ENCODE measurements around the gene TREML2.
"Not testable (repeated sequence)": the region's sequence is repeated elsewhere in the genome, so short reads cannot be mapped to it uniquely, and the experiment has no call there.

The TREML2 gene, protein sequence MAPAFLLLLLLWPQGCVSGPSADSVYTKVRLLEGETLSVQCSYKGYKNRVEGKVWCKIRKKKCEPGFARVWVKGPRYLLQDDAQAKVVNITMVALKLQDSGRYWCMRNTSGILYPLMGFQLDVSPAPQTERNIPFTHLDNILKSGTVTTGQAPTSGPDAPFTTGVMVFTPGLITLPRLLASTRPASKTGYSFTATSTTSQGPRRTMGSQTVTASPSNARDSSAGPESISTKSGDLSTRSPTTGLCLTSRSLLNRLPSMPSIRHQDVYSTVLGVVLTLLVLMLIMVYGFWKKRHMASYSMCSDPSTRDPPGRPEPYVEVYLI

DNA sequence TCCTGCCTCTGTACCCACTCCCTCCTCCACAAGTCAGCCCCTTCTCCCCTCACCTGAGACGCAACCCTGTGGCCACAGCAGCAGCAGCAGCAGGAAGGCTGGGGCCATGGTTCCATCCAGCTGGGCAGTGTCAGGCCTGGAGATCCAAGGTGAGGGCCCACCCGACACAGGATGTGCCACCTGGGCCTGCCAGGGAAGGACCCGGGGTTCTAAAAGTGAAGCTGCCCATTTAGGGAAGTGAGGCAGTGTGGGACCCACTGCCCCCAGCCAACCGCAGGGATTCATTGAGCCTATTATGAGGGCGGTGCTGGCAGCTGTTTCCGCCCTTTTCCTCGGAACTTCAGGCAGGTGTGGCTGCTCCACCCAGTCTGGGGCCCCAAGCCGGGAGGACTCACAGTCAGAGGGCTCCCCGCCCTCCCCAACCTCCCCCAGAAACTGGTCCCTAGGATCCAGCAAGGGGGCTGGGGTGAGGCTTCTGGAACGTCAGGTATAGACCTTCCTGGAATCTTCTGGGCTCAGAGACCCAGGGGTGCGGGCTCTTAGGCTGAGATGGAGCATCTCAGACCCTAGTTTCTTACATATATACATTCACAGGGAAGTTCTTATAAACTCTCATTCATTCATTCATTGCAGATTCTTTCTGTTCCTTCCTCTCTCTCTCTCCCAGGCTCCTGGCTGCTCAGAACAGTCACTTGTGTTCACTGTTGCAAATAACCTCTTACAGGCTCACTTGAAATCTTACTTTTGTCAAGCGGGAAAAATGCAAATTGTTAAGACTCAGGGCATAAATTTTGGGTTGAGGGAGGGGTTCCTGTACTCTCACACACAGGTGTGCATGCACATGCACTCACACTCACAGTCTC lies at the start of gene TREML2:
Gene TREML2 (minus strand): TSS at position 249 of the 863 bp plus-strand sequence. CDS start 141 bp downstream, at position 108.
- peak; percentile 19 to 23 for DNase-seq

DNA sequence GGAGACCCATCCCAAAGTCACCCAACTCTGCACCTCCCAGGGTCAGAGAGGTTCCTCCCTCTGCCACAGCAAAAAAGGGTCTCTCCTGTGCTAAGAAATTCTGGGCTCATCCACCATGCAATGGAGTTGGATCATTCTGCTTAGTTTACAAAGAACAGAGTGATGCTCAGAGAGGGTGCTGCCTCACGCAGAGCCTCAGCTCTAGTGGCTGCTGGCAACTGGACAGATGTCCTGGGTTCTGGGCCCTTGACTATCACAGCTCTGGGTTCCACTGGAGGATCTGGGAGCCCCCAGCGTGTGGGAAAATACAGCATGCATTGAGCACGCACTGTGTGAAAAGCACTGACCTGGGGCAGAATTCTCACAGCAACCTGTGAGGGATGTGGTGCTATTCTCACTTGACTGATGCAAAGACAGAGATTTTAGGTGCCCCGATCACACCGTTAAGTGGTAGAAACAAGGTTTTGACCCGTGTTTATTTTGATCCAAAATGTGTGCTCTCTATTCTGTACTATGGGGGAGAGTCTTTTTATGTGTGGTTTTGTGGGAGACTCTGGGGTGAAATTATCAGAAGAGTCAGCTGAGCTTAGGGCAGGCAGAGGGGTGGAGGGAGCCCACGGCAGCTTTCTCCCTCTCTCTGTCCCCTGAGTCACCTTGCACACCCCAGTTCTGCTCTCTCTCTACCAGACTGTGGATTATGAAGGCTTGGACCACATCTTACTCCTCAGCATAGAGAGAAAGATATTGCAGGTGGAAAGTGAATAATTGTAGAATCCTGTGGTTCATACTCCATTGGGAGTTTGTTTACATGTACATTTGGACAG lies 47.1 kb upstream of the TREML2 start:
- DNase-seq, result no peak

DNA sequence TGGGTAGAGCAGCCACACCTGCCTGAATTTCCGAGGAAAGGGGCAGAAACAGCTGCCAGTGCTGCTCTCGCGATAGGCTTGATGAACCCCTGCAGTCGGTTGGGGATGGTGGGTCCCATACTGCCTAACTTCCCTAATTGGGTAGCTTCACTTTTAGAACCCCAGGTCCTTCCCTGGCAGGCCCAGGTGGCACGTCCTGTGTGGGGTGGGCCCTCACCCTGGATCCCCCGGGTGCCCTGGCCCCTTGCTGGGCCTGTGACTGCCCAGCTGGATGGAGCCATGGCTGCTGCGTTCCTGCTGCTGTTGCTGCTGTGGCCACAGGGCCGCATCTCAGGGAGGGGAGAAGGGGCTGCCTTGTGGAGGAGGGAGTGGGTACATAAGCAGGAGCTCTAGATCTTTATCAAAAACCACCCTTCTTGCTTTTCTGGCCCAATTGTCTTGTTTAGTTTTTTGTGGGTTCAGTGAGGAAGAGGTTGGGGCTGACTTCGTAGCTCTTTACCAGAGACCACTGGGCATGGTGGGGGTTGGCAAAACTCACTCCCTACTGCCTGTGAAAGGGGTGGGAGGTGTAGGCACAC lies 46.4 kb upstream of the TREML2 start:
- DNase-seq, result no peak

DNA sequence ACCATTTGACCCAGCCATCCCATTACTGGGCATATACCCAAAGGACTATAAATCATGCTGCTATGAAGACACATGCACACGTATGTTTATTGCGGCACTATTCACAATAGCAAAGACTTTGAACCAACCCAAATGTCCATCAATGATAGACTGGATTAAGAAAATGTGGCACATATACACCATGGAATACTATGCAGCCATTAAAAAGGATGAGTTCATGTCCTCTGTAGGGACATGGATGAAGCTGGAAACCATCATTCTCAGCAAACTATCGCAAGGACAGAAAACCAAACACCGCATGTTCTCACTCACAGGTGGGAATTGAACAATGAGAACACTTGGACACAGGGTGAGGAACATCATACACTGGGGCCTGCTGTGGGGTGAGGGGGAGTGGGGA lies 45.6 kb upstream of the TREML2 start:
- not testable (repeated sequence) for DNase-seq

DNA sequence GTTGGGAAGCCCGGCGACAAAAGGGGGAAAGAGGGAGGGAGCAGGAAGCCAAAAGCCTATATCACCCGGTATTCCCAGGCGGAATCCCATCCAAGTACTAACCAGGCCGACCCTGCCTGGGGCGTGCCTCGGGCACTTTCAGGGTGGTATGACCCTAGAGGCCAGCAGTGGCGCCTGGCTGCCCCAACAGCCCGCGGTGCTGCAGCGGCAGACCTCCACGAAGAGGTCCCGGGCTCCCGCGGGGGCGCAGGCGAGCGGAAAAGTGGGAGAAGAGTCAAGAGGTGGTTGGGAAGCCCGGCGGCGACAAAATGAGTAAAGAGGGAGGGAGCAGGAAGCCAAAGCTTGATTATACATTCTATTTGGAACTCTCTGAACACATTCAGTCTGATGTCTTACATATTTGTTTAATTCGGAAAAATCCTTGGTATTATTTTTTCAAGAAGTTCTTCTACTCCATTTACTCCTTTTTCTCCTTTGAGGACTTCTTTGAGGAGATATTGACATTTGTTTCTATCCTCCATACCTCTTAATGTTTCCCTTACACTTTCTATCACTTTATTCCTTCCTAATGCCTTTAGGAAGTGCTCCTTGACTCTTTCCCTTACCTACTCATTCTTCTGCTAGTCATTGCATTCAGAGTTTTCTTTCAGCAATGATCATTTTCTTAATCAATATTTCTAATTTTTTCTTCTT lies 38.7 kb upstream of the TREML2 start:
- no peak for DNase-seq

DNA sequence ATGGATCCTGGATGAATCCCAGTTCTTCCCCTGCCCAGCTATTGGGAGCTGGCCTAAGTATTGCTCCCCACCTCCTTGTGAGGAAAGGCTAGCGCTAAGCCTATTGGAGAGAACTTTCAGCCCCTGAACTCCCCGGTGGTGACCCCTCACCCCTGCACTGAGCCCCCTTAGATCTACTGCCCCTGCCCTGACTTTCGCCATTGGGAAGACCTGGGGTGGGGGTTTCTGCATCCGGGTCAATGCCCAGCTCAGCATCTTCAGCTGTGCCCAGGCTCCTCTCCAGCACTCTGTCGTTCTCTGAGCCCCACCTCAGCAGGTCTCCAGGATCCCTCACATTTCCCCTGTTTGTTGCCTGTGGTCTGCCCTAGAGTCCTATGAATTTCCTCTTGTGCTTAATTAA lies 36.2 kb upstream of the TREML2 start:
- no peak for DNase-seq

DNA sequence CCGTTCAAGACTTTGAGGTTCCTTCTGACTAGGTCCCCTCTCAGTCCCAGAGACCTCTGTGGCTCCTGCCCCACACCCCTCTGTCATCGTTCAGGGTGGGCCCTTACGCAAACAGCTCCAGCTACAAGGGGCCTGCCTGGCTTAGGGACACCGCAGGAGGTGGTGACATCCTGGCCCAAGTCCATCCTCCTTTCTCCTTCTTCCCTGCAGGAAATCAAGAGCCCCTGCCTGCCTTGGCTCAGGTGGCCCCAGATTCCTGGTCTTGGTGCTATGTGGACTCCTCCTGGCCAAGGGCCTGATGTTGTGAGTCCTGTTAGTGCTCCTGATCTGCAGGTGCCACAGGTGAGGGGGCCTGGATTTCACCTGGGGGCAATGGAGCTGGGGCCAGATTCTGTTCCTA lies 35.3 kb upstream of the TREML2 start:
- DNase-seq, result no peak

DNA sequence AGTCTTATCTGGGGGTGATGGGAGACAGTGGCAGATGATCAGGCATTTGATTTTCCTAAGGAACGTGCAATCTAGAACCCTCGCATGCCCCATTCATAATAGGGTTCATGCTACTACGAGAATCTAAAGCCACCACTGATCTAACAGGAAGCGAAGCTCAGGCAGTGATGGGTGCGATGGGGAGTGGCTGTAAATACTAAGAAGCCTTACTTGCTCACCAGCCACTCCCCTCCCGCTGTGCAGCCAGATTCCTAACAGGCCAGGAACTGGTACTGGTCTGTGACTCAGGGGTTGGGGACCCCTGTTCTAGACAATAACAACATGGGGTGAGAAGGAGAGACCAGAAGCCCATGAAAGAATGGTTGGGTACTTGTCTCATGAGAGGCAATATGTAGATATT lies 31.7 kb upstream of the TREML2 start:
- no peak for DNase-seq

DNA sequence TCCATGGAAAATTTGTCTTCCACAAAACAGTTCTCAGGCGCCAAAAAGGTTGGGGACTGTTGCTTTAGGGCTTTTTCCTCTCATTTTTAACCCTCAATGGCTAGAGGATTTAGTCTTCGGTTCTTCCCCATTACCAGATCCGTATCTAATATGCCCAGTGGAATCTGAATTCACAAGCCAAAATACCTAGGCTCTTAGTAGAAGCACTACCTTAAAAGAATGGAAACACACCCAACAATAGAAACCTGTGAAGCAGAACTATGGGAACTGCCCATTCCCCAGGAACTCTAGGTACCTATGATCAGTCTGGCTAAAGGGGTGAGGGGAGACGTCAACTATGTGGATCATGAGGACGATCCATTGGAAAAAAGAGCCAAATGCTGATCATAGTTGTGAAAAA lies 30.3 kb upstream of the TREML2 start:
- DNase-seq, result no peak

DNA sequence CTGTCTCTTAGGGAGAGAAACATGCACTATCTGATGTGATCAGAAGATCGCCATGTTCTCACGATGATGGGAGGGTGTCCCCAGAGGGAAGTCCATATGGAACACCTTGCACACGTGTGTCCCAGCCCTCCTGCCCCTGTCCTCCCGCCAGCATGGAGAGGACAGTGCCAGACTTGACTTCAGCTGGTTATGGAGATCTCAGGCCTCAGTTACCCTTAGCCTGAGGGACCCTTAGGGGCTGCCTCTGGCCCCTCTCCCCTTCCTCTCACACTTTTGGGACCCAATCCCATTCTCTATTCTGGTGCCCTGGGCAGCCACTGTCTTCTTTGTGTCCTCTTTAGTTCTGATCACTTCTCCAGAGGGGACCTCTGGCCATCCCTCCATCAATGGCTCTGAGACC lies 28.8 kb upstream of the TREML2 start:
- DNase-seq, result no peak

DNA sequence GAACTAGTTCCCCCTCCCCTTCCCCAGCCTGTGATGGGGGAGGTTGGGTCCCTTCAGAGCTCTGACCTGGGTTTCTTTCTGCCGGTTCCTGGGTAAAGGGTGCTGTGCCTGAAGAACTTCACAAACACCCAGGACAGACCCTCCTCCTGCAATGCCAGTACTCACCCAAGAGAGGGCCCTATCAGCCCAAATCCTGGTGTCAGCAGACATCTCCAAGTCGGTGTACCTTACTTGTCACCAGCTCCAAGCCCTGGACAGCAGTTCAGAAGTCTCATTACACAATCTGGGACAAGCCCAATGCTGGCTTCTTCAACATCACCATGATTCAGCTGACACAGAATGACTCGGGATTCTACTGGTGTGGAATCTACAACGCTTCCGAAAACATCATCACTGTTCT lies 27.7 kb upstream of the TREML2 start:
- DNase-seq, result no peak

DNA sequence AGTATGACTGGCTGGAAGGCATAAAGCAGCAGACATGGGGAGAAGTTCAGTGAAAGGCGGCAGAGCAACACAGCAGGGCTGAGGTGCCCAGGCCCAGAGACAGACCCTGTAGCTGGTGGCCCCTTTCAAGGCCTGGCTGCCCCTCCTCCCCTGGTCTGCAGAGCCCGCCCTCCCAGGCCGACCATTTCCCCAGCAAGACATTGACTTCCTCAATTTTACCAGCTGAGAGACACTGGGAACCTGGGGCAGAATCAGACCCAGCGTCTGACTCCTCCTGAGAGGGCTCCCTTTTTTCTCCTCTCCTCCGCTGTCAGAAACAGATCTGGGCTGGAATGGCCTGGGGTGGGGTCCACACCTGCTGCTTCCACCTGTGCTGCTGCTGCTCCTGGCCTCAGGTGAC lies 27.1 kb upstream of the TREML2 start, which contains the start of gene TREML4:
Gene TREML4 (plus strand): TSS at position 254 of the 400 bp plus-strand sequence. CDS start 79 bp downstream, at position 333.
- no peak for DNase-seq

DNA sequence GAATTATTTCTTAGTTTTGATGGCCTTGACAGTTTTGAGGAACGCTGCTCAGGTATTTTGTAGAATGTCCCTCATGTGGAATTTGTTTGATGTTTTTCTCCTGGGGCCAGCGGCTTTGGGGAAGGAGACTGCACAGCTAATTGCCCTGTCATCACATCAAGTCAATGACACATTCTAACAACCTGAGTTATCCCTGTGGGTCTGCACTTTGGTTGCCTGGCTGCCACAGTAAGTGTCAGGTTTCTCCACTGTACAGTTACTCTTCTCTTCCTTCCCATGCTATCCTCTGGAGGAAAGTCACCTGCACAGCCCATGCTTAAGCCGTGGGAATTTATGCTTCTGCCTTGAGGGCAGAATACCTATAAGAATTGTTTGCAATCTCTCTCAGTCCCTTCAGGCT lies 25.8 kb upstream of the TREML2 start:
- no peak for DNase-seq

DNA sequence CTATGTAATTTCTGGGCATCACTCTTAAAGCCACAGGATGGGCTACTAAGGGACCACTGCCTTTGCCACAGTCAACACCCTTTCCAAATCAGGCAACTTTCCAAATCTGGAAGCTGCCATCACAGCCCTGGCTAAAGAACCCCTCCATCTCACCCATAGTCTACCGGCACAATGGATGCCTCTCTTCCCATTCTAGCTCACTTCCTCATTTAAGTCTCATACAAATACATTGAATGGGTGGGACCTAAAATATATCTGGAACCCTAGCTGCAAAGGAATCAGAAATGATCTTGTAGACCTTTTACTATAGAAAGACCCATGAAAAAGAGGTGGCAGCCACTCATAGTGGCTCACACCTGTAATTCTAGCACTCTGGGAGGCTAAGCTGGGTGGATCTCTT lies 23.9 kb upstream of the TREML2 start:
- DNase-seq, result no peak

DNA sequence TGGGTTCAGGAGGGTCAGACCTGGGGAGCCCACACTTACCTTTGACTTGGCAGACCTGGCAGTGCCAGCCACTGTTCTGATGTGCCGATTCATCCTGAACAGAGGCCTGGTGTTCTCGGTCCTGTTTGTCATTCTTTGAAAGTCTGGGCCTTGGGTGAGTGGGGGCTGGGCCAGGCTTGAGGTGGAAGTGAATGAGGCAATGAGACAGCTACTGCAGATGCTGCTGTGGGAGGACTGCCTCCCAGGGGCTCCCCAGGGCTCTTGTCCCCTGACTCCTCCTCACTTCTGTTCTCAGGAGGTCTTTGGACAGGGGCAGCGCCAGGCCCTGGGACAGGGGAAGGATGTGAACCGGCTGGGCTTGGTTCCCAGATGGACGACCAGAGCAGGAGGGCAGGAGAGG lies 21.6 kb upstream of the TREML2 start:
- DNase-seq, result no peak

DNA sequence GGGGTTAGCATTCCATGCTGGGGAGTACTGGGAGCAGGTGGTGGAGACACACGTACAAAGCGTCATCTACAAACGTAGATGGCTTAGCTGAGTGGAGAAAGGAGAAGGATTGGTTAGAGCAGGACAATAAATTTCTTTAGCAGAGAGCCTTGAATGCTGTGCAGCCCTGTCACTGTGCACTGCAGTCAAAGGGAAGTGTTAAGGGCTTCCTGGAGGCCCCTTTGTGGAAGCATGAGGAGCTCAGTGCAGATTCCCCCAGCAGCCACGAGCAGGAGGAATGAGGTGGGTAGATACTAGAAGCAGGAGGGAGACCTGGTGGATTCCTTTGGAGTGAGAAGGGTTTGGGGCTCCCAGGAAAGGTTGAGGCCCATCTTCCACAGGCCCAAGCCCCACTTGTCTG lies 21.1 kb upstream of the TREML2 start:
- no peak for DNase-seq

DNA sequence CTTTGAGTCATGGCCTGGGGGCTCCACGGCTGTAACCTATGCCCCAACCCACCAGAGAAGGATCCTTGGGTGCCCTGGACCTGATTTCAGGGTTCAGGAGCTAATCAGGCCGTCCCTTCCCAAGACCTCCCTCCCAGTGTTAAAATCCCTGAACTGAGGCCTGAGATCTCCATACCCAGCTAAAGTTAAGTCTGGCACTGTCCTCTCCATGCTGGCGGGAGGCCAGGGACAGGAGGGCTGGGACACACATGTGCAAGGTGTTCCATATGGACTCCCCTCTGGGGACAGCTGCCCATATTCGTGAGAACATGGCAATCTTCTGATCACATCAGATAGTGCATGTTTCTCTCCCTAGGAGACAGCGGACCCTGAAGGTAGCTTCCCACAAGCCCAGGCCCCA lies 15.7 kb upstream of the TREML2 start:
- DNase-seq, result no peak

DNA sequence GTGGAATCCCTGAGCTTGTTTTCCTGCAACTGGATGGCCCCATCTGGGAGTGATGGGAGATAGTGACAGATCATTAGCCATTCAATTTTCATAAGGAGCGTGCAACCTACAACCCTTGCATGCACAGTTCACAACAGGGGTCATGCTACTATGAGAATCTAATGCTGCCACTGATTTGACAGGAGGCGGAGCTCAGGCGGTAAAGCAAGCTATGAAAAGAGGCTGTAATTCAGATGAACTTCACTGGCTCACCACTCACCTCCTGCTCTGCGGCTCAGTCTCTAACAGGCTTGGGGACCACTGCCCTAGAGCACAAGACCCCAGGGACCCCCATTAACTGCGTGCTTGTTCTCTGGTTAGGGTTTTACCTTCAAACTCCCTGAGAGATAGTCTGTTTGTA lies 14.8 kb upstream of the TREML2 start:
- no peak for DNase-seq

DNA sequence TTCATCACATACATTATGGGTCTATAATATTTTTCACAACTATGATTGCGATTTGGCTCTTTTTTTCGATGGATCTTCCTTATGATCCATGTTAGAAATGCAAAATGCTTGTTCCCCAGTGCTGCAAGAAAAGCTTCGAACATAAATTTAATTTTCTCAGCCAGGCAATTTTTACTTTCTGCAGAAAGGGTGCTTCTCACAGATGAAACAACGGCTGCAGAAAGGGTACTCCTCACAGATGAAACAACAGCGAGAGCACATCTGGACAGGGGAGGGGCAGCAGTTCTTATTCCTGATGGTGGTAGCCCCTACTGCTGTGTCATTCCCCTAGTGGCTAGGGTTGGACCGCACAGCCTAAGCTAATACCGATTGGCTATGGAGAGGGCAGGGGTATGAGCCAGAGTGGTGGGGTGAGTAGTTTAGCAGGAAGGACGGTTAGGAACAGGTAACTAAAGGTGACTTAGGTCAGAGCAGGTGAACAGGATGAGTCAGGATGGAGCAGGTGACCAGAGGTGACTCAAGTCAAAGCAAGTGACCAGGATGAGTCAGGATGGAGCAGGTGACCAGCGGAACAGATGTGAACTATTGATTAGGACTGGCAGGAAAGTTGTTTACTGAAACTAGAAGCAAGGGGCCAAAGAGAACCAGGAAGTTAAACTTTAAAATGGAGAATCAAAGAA lies 13.8 kb upstream of the TREML2 start:
- no peak for DNase-seq

DNA sequence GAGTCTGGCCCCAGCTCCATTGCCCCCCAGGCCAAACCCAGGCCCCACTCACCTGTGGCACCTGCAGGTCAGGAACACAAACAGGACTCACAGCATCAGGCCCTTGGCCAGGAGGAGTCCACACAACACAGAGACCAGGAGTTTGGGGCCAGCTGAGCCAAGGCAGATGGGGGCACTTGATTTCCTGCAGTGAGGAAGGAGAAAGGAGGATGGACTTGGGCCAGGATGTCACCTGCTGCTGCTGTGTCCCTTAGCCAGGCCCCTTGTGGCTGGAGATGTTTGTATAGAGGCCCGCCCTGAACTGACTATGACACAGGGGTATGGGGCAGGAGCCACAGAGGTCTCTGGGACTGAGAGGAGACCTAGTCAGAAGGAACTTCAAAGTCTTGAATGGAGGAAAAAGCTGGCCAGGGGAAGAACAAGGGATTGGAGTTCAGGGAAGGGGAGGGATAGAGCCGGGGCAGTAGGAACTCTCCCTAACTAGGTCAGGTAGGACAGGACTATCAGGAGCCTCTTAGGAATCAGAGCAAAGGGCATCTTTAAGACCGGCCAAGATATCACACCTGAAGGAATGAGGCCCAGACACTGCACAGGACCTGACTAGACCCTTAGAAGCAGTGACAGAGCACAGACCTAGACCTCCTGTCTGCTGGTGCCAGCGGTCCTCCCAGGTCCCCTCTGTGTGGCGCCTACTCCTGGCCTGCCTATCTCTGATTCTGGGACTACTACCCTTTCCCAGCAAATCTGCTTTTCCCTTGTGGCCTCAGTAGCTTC lies 8.8 kb upstream of the TREML2 start:
- no peak for DNase-seq
